HepG2 (cell line): ENCODE results near the gene SLC51B. TPM values are rescaled to one million over a fixed set of nuclear protein-coding genes. Genes with fewer than 3 reads are reported as not detected.

Source experiments
- ASH2L ChIP-seq: fragments of 300-600, 200-600 bp; sonication (generic); IDR thresholded peaks from 2 replicates; pipeline ENCODE4 v1.7.0; 2017; ENCODE audit warnings: low read depth, mild to moderate bottlenecking, moderate library complexity, mixed read lengths, low read length; ENCODE audit not compliant: insufficient read length
- DR1 ChIP-seq: sonication (generic); formaldehyde crosslinking; IDR thresholded peaks from 2 replicates; pipeline ENCODE4 v1.8.0; 2021; ENCODE audit warnings: mild to moderate bottlenecking, missing genetic modification reagents, inconsistent platforms
- PHF20 ChIP-seq: sonication (generic); formaldehyde crosslinking; IDR thresholded peaks from 2 replicates; pipeline ENCODE4 v1.5.0; 2020; ENCODE audit warnings: mild to moderate bottlenecking, missing genetic modification reagents
- POLR2AphosphoS5 ChIP-seq: IDR thresholded peaks from 2 replicates; pipeline ENCODE4 v1.6.1; 2012; ENCODE audit warnings: low read depth, low read length
- RCOR2 ChIP-seq: IDR thresholded peaks from 2 replicates; pipeline ENCODE4 v1.6.1; 2016; ENCODE audit warnings: missing biosample characterization, missing genetic modification reagents
- SP1 ChIP-seq, 2 experiments: fragments of 450-650 bp in 1 of 2; sonication (generic) in 1 of 2; formaldehyde crosslinking in 1 of 2; IDR thresholded peaks; 2 replicates each; pipeline versions ENCODE4 v1.4.0 to v1.6.1; 2016 to 2020; ENCODE audit warnings: missing genetic modification reagents in 1 of 2
- TGIF2 ChIP-seq: IDR thresholded peaks from 2 replicates; pipeline ENCODE4 v1.6.1; 2016; ENCODE audit warnings: control low read depth, missing compliant biosample characterization
- THAP11 ChIP-seq: IDR thresholded peaks from 2 replicates; pipeline ENCODE4 v1.6.1; 2016; ENCODE audit warnings: missing biosample characterization, missing genetic modification reagents
- polyA plus RNA-seq, 8 experiments: library from polyadenylated mRNA; depleted of rRNA in 3 of 8; stranded (reverse) in 7 of 8; unstranded in 1 of 8; fragments of >200 nt; fragmentation: Illumina TruSeq in 4 of 8; extraction: Trizol in 4 of 8; gene quantifications; 2 replicates each; pipeline versions ENCODE4 v1.2.1 to v1.2.3, GENCODE V29; 2011 to 2016; ENCODE audit warnings: low read depth in 4 of 8, missing spikeins in 1 of 8, mixed read lengths in 1 of 8; ENCODE audit not compliant: insufficient read depth in 1 of 8
- total RNA-seq, 5 experiments: library from RNA; depleted of rRNA; stranded (reverse); fragments of >200 nt; fragmentation: Illumina TruSeq; extraction: Trizol; gene quantifications; 2 replicates each; pipeline ENCODE4 v1.2.3, GENCODE V29; 2016; ENCODE audit warnings: low read depth in 1 of 5
- TF ChIP-seq, protein P1 (sequence below): sonication (generic); formaldehyde crosslinking; IDR thresholded peaks from 2 replicates; pipeline ENCODE4 v1.9.0; 2021; ENCODE audit warnings: missing genetic modification reagents, borderline replicate concordance
- TF ChIP-seq, protein P2 (sequence below): sonication (generic); formaldehyde crosslinking; IDR thresholded peaks from 2 replicates; pipeline ENCODE4 v1.5.0; 2020; ENCODE audit warnings: missing genetic modification reagents
- TF ChIP-seq, protein P3 (sequence below): IDR thresholded peaks from 2 replicates; pipeline ENCODE4 v1.6.1; 2016; ENCODE audit warnings: missing compliant biosample characterization, missing genetic modification reagents, borderline replicate concordance
- TF ChIP-seq, protein P4 (sequence below): IDR thresholded peaks from 2 replicates; pipeline ENCODE4 v1.6.1; 2016
- TF ChIP-seq, protein P5 (sequence below): sonication (generic); formaldehyde crosslinking; IDR thresholded peaks from 2 replicates; pipeline ENCODE4 v1.4.0; 2020; ENCODE audit warnings: low read depth, mild to moderate bottlenecking, missing genetic modification reagents

Gene SLC51B
- total and polyA plus RNA-seq, 2 of the 13 experiments (the other 11 are each of a cell fraction or from before 2014, with no cell fraction given) = 14.9 to 17.1 TPM

DNA sequence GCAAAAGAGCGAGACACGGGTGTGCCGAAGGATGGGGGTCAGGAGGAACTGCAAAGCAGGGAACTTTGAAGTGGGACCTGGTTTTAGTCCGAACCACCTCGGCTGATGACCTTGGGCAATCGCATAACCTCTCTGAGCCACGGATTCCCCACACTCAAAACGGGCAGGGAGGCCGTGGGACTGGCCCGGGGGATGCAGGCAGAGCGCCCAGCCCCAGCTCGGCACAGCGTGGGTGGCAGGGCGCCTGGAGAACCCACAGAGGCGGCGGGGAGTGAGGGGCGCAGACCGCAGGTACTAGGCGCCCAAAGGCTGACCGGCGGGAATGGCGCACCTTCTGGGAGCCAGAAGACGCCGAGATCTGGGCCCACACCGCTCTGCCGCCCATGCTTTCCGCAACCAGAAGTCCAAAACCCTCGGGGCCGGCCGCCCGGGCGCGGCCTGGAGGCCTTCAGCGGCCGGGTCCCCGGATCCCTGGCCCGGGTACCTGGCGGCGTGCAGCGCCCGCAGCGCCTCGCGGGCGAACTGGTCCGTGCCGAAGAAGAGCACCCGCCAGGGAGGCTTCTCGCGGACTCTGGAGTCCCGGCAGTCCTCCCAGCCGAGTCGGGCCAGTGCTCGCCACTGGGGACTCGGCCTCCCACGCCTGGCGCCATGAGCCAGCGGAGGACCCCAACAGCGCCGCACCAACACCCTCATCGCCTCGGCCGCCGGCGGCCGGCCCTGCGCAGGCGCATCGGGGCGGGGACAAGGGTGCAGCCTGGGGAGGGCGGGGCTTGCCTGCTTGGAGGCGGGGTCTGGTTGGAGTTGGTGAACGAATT lies 16.1 kb upstream of the SLC51B start, which contains the start of gene MTFMT (continued):
- TF ChIP-seq, protein P1, sequence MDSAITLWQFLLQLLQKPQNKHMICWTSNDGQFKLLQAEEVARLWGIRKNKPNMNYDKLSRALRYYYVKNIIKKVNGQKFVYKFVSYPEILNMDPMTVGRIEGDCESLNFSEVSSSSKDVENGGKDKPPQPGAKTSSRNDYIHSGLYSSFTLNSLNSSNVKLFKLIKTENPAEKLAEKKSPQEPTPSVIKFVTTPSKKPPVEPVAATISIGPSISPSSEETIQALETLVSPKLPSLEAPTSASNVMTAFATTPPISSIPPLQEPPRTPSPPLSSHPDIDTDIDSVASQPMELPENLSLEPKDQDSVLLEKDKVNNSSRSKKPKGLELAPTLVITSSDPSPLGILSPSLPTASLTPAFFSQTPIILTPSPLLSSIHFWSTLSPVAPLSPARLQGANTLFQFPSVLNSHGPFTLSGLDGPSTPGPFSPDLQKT = peak; percentile 74; the same call in 1 of the 2 replicates
- TF ChIP-seq TGIF2 (CRISPR knock-in tag) (peak; percentile 41; the same call in 1 of the 2 replicates), PHF20 (CRISPR knock-in tag) (peak; percentile 65; the same call in 1 of the 2 replicates), RCOR2 (no peak), POLR2AphosphoS5 (peak; percentile 94), ASH2L (peak; percentile 82), SP1 (IDR thresholded peaks at IDR 0.05) (no peak), SP1 (CRISPR knock-in tag; IDR thresholded peaks at IDR 0.05) (peak; percentile 29; the same call in 1 of the 2 replicates), THAP11 (CRISPR knock-in tag) (peak; percentile 38; the same call in 1 of the 2 replicates), DR1 (CRISPR knock-in tag) (peak; percentile 44; the same call in 1 of the 2 replicates)
- TF ChIP-seq, protein P2, sequence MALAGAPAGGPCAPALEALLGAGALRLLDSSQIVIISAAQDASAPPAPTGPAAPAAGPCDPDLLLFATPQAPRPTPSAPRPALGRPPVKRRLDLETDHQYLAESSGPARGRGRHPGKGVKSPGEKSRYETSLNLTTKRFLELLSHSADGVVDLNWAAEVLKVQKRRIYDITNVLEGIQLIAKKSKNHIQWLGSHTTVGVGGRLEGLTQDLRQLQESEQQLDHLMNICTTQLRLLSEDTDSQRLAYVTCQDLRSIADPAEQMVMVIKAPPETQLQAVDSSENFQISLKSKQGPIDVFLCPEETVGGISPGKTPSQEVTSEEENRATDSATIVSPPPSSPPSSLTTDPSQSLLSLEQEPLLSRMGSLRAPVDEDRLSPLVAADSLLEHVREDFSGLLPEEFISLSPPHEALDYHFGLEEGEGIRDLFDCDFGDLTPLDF (CRISPR knock-in tag) = peak; percentile 43; the same call in 1 of the 2 replicates
- TF ChIP-seq, protein P3, sequence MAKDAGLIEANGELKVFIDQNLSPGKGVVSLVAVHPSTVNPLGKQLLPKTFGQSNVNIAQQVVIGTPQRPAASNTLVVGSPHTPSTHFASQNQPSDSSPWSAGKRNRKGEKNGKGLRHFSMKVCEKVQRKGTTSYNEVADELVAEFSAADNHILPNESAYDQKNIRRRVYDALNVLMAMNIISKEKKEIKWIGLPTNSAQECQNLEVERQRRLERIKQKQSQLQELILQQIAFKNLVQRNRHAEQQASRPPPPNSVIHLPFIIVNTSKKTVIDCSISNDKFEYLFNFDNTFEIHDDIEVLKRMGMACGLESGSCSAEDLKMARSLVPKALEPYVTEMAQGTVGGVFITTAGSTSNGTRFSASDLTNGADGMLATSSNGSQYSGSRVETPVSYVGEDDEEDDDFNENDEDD = no peak
- TF ChIP-seq, protein P4, sequence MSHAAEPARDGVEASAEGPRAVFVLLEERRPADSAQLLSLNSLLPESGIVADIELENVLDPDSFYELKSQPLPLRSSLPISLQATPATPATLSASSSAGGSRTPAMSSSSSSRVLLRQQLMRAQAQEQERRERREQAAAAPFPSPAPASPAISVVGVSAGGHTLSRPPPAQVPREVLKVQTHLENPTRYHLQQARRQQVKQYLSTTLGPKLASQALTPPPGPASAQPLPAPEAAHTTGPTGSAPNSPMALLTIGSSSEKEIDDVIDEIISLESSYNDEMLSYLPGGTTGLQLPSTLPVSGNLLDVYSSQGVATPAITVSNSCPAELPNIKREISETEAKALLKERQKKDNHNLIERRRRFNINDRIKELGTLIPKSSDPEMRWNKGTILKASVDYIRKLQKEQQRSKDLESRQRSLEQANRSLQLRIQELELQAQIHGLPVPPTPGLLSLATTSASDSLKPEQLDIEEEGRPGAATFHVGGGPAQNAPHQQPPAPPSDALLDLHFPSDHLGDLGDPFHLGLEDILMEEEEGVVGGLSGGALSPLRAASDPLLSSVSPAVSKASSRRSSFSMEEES = 0 out of 2 replicates have a peak, but pooled peaks have one; percentile 34
- TF ChIP-seq, protein P5, sequence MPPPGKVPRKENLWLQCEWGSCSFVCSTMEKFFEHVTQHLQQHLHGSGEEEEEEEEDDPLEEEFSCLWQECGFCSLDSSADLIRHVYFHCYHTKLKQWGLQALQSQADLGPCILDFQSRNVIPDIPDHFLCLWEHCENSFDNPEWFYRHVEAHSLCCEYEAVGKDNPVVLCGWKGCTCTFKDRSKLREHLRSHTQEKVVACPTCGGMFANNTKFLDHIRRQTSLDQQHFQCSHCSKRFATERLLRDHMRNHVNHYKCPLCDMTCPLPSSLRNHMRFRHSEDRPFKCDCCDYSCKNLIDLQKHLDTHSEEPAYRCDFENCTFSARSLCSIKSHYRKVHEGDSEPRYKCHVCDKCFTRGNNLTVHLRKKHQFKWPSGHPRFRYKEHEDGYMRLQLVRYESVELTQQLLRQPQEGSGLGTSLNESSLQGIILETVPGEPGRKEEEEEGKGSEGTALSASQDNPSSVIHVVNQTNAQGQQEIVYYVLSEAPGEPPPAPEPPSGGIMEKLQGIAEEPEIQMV (CRISPR knock-in tag) = no peak
